Mammary epithelial cell (primary cell): ENCODE data around the gene C1orf174.

Source experiments
- CTCF ChIP-seq, 2 donors: IDR thresholded peaks in 1 of 2; conservative IDR thresholded peaks in 1 of 2; 2 replicates each; pipeline ENCODE4 v1.5.1; 2011 to 2012; ENCODE audit warnings: inconsistent platforms in 2 of 2, low read length in 2 of 2, mild to moderate bottlenecking in 2 of 2, control low read depth in 1 of 2, low read depth in 1 of 2; ENCODE audit not compliant: insufficient read depth in 1 of 2; ENCODE audit errors: extremely low read depth in 1 of 2
- EZH2 ChIP-seq: IDR thresholded peaks from 2 replicates; pipeline ENCODE4 v1.6.1; 2012; ENCODE audit warnings: low read length, inconsistent platforms, borderline replicate concordance

DNA sequence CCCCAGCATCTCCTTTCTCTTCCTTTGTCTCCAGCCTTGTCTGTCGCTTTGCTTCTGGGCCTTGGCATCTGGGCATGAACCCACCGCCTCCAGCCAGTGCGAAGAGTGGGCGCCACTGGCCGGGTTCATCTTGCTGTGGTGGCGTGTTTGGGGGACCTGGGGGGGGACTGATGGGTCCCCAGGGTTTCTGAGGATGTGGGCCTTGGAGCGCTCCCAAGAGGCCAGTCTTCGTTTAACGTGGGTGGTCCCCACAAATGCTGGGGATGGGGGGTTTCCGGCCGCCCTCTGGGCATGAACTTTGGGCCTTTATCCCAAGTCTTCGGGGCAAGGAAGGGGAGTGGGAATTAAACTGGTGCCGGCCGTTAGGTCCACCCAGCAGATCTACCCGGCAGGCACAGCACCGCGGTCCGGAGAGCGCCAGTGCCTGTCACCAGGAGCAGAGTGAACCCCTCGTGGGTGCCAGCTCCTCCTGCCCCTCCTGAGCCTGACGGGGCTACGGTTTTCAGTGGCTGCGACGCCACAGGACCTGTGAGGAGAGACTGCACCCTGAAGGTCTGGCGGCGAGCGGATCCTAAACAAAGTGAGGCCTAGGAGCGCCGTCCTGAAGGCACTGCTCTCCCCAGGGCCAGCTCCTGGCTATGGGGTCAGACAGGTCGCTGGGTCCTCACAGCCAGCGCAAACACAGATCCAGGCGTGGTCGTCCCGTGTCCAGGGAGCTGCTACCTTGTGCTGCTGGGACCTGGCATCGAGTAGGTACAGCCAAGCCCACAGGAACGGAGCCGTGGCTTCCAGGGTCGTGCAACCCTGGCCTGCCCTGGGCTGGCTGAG is 12.1 kb upstream of the C1orf174 start:
- TF ChIP-seq EZH2 (no peak), CTCF (conservative IDR thresholded peaks at IDR 0.05 in 1 of 2, IDR thresholded peaks at IDR 0.05 in 1 of 2; ENCODE audit: extremely low read depth in 1 of 2, insufficient read depth in 1 of 2, low read depth in 1 of 2, low read length in 2 of 2) (no peak)
